Fibroblast of mammary gland (primary cell): Measurements from ENCODE around the gene KRT33A.

Experiments
- DNase-seq: peaks from one replicate; pipeline ENCODE4 v3.0.0-alpha.2; 2010; ENCODE audit warnings: low read depth
- H3K4me3 ChIP-seq: 2 replicates; pipeline ENCODE4 v1.5.1; 2011; ENCODE audit warnings: low read depth, mild to moderate bottlenecking, low read length, moderate library complexity; ENCODE audit not compliant: control insufficient read depth
- TF ChIP-seq, protein P1 (sequence below): conservative IDR thresholded peaks from 2 replicates; pipeline ENCODE4 v1.5.1; 2011; ENCODE audit warnings: low read depth, low read length, inconsistent platforms; ENCODE audit not compliant: control insufficient read depth, insufficient read depth

KRT33A gene

DNA sequence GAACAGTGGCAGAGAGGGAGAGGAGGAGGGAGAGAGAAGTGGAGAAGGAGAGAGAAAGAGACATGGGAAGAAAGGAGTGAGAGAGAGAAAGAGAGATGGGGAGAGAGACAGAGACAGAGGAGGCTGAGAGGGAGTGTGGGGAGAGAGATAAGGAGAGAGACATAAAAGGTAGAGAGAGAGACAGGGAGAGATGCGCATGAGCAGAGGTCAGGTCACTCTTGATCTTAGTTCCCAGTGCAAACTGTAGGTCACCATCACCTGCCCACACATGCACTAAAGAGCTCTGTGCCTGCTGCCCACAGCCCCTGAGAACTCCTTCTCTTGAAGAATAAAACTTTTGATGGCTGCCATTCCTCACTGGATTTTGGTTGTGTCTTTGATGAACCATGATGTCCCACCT, 14.9 kb downstream of the KRT33A start:
- H3K4me3 ChIP-seq: no peak overlapping the region
- DNase-seq: no peak
- TF ChIP-seq, protein P1, sequence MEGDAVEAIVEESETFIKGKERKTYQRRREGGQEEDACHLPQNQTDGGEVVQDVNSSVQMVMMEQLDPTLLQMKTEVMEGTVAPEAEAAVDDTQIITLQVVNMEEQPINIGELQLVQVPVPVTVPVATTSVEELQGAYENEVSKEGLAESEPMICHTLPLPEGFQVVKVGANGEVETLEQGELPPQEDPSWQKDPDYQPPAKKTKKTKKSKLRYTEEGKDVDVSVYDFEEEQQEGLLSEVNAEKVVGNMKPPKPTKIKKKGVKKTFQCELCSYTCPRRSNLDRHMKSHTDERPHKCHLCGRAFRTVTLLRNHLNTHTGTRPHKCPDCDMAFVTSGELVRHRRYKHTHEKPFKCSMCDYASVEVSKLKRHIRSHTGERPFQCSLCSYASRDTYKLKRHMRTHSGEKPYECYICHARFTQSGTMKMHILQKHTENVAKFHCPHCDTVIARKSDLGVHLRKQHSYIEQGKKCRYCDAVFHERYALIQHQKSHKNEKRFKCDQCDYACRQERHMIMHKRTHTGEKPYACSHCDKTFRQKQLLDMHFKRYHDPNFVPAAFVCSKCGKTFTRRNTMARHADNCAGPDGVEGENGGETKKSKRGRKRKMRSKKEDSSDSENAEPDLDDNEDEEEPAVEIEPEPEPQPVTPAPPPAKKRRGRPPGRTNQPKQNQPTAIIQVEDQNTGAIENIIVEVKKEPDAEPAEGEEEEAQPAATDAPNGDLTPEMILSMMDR: no peak

DNA sequence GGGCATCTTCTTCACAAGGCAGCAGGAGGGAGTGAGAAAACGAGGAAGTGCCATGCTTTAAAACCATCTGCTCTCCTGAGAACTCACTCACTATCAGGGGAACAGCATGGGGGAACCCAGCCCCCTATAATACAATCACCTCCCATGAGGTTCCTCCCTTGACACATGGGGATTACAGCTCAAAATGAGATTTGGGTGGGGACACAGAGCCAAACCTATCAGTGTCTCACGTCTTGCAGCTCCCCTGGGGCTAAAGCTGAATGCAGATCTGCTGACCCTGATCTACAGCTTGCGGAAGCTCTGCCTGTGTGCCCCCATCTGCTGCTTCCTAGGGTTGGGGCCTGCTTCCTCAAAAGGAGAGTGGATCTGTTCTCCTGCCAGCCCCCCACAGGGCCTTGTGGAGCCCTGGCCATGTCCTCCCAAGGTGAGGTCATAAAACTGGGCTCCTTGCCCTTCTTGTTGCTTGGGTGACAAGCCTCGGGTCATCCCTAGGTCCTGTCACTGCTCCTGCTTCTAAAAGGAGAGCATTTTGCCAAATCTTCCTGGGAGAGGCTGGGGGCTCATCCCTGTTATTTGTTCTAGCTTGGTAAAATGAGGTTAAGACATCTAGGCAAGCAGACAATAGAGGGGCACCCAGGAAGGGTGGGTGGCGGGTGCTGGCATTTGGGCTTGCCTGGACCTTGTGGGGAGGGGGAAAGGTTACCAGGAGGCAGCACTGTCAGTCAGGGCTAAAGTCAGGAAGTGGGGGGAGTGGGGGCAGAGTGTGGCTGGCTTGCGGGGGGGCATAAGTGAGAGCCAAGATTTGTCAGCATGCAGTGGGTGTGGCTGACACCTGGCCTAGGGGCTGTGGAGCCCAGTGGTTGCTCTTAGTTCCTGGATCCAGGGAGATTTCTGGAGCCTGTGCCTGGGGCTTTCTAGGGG, 16.0 kb downstream of the KRT33A start:
- DNase-seq: no peak
- TF ChIP-seq, protein P1: no peak
- H3K4me3 ChIP-seq: no peak overlapping the region

DNA sequence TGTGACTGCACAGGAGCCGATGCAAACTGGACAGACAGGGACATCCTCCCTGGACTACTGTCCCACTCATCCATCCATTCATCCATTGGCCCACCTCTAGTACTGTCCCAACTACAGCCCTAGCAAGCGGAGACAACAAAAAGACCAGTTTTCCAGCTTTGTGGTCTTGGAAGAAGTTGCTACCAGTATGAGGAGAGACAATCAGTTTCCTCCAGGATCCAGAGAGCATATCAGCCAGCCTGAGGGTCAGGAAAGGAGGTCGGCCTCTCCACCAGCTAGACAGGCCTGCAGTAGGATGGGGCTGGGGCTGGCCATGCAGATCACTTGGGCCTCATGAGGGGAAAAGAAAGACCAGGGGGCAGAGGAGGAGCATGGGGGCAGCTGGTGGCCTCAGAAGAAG, 16.8 kb downstream of the KRT33A start:
- H3K4me3 ChIP-seq: no peak overlapping the region
- no peak for DNase-seq
- TF ChIP-seq, protein P1: no peak

DNA sequence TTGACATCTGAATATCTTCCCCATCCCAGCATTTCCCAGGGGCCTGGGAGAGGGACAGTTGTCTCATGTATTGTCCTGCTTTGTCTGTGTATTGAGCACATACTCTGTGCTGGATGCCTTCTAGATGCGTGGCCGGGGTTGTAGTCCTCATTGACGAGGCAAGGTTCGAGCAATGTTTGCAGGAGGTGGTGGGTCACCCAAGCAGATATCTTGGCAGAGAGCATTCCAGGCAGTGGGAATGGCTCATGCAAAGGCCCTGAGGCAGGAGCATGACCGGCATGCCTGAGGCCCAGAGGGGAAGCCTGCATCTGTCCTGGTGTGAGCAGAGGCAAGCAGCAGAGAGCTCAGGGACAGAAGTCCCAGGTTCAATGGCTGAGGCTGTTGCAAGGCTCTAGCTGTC, 17.5 kb downstream of the KRT33A start:
- no peak for DNase-seq
- H3K4me3 ChIP-seq: no peak overlapping the region
- TF ChIP-seq, protein P1: no peak

DNA sequence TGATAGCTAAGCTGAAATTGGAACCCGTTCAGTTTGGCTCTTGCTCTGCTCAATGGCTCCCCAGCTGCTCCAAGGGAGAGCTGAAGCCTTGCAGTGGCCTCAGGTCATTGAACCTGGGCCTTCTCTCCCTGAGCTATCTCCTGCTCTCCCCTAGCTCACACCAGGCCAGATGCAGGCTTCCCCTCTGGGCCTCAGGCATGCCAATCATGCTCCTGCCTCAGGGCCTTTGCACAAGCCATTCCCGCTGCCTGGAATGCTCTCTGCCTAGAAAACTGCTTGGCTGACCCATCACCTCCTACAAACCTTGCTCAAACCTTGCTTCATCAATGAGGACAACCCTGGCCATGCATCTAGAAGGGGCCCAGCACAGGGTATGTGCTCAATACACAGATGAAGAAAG, 18.4 kb downstream of the KRT33A start:
- TF ChIP-seq, protein P1: no peak
- DNase-seq: no peak
- no peak overlapping the region for H3K4me3 ChIP-seq

DNA sequence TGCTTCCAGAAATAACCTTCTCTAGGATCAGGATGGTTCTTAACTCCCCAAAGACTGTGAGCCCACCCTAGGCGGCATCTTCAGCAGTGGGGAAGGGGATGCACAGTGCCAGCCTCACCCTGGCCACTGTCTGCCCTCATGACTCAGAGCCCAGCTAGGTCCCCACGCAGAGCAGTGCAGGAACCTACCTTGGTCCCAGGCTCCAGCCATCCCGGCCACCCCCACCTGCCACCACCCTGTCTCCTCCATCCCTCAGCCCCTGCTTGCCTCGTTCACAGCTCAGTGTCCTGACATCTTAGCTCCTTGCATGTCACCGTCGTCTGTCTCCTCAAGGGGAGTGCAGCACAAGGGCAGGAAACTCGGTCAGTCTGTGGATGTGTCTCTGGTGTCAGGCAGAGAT, 19.0 kb downstream of the KRT33A start:
- H3K4me3 ChIP-seq: no peak overlapping the region
- TF ChIP-seq, protein P1: no peak
- DNase-seq: no peak
